Mesothelial cell of epicardium (in vitro differentiated cells): ENCODE data around the gene TBC1D22A. TPM values are rescaled to one million over a fixed set of nuclear protein-coding genes. Genes with fewer than 3 reads are reported as not detected.

ENCODE experiments used
- DNase-seq, 2 experiments: peaks; one replicate each; pipeline ENCODE4 v3.0.0; 2021; ENCODE audit warnings: low spot score in 2 of 2; ENCODE audit not compliant: unreplicated experiment in 2 of 2
- H3K27ac Mint-ChIP-seq: 2 replicates; pipeline ENCODE4 v1.8.0; 2021; ENCODE audit warnings: mixed read lengths
- H3K27me3 Mint-ChIP-seq: 2 replicates; pipeline ENCODE4 v1.8.0; 2021; ENCODE audit warnings: low read depth, mixed read lengths
- H3K36me3 Mint-ChIP-seq: 2 replicates; pipeline ENCODE4 v1.8.0; 2021; ENCODE audit warnings: mixed read lengths
- H3K4me1 Mint-ChIP-seq: 2 replicates; pipeline ENCODE4 v1.8.0; 2021; ENCODE audit warnings: mixed read lengths
- H3K4me3 Mint-ChIP-seq: 2 replicates; pipeline ENCODE4 v1.8.0; 2021; ENCODE audit warnings: mild to moderate bottlenecking, moderate library complexity, mixed read lengths
- H3K9me3 Mint-ChIP-seq: 2 replicates; pipeline ENCODE4 v1.8.0; 2021; ENCODE audit warnings: mixed read lengths
- CTCF ChIP-seq: fragments of 200-600 bp; sonication (generic); IDR thresholded peaks from one replicate; pipeline ENCODE4 v1.5.0; 2021; ENCODE audit warnings: antibody characterized with exemption; ENCODE audit not compliant: unreplicated experiment
- total RNA-seq: library from RNA; stranded (reverse); gene quantifications from 3 replicates; pipeline ENCODE4 v1.2.1, GENCODE V29; 2021

TBC1D22A gene
- total RNA-seq, 1 donor from 2014 or later: 26.6 TPM

DNA sequence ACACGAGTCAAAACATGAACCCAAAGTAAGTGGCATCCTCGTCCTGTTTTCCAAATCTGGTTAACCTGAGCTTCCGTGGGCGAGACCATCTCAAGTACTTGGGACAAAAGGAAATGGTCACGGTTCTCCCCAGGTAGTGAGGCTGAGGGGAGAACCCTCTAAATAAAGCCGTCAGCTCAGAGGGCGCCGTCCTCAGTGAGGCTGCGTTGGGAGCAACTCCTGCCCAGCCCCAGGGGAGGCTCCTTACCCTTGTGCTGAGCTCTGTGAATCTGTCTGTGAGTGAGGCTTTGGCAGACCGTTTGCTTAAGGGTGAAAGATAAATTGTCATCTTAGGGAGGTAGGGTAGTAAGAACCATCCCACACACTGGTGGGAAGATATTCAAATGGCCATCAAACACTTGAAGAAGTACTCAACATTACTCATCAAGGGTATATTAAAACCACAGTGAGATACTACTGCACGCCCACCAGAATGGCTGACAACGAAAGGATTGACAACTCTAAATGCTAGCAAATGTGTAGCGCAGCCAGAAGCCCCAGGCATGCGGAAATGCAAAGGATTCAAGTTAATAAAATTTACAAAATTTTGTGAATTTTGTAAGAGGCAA is 321.0 kb downstream of the TBC1D22A start:
- Mint-ChIP-seq H3K27me3 (no peaks in the 10 kb centered on the region), H3K27ac (no peak overlapping the region), H3K4me1 (no peaks in the 10 kb centered on the region), H3K36me3 (peaks cover 14% of the 10 kb centered on the region), H3K9me3 (peaks cover 28% of the 10 kb centered on the region), H3K4me3 (no peak overlapping the region)
- no peak for TF ChIP-seq CTCF
- DNase-seq: no peak

DNA sequence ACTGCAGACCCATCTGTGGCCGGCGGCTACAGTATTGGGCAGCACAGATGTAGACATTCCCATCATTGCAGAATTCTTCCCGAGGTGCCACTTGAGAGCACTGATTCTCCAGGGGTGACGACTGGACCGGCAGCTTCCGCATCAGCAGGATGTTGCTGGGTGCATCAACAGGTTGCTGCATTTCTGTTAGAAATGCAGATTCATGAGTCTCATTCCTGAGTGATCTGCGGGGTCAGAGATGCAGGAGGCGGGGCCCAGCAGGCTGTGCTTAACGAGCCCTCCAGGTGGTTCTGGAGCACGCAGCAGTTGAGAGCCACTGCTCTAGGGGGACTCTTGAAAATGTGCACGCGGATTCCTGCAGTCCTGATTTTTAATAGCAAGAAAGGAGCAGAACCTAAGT is 321.8 kb downstream of the TBC1D22A start:
- no peak for TF ChIP-seq CTCF
- H3K27me3 Mint-ChIP-seq: no peaks in the 10 kb centered on the region
- DNase-seq: no peak
- H3K27ac Mint-ChIP-seq: no peak overlapping the region
- no peaks in the 10 kb centered on the region for H3K4me1 Mint-ChIP-seq
- no peak overlapping the region for H3K4me3 Mint-ChIP-seq
- peaks cover 23% of the 10 kb centered on the region for H3K9me3 Mint-ChIP-seq
- H3K36me3 Mint-ChIP-seq: peaks cover 9% of the 10 kb centered on the region

DNA sequence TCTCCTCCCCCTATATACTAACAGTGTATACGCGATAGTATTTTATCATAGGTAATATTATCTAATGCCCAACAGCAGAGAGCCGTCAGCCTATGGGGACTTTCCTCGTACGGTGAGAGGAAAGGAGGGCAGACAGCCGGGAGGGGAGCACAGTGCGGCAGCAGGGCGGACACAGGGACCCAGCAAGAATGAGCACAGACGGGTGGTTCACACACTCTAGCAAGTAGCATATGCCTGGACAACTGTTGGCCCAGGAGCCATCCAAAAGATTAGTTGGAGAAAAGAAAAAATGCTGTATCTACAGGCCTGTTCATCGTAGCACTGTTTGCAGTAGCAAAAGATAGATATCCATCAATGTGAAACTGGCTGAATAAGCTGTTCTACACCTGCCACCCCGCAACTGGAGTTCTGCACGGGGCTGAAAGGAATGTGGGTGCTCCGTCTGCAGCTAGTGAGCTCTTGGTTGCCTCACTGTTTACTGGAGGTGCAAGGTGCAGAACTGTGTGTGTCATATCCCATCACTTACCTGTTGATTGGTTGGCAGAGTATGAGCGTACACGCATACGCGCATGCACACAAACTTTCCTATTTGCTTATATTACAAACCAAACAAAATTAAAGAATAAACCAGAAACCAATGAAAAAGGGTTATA is 324.3 kb downstream of the TBC1D22A start:
- no peak overlapping the region for H3K4me3 Mint-ChIP-seq
- TF ChIP-seq CTCF: no peak
- H3K27ac Mint-ChIP-seq: no peak overlapping the region
- no peak for DNase-seq
- H3K27me3 Mint-ChIP-seq: no peaks in the 10 kb centered on the region
- H3K36me3 Mint-ChIP-seq: no peaks in the 10 kb centered on the region
- peaks cover 14% of the 10 kb centered on the region for H3K4me1 Mint-ChIP-seq
- H3K9me3 Mint-ChIP-seq: peaks cover 4% of the 10 kb centered on the region

DNA sequence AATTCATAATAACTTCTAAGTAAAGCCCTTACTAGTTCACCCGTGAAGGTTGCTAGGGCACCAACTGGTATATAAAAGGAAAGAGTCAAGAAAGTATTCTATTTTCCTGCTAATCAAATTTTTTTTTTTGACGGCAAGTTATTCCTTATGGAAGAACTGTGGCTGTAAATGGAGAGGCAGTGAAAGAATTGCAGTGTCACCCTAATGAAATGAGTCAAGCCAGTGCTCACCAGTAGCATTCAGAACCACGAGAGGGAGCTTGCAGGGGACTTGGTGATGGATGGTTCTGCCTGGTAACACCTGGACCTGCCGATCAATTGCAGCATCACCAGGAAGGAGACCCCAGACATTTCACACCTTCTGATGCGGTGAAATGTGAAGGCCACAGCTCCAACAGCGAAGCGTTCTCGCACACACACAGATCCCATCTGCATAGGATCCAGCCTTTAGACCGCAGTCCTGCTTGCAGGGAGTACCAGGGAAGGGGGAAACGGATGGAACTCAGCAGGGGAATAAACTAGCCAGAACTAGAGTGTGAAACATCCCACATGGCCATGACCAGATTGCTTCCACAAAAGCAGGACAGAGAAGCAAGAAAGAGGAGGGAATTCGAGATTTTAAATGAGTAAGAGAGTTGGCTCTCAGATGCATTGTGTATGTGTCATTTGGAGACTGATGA is 326.2 kb downstream of the TBC1D22A start:
- Mint-ChIP-seq H3K4me3 (no peak overlapping the region), H3K9me3 (peaks cover 3% of the 10 kb centered on the region), H3K27ac (no peak overlapping the region), H3K27me3 (no peaks in the 10 kb centered on the region), H3K36me3 (peaks cover 3% of the 10 kb centered on the region), H3K4me1 (peaks cover 26% of the 10 kb centered on the region)
- TF ChIP-seq CTCF: no peak
- no peak for DNase-seq

GRCh38 chr22:47089374-47089773 is 326.9 kb downstream of the TBC1D22A start:
- H3K4me1 Mint-ChIP-seq: peaks cover 26% of the 10 kb centered on the region
- H3K4me3 Mint-ChIP-seq: no peak overlapping the region
- DNase-seq: no peak
- no peak overlapping the region for H3K27ac Mint-ChIP-seq
- H3K9me3 Mint-ChIP-seq: peaks cover 11% of the 10 kb centered on the region
- no peak for TF ChIP-seq CTCF
- peaks cover 8% of the 10 kb centered on the region for H3K36me3 Mint-ChIP-seq
- no peaks in the 10 kb centered on the region for H3K27me3 Mint-ChIP-seq
